Breast epithelium (tissue), 4 donors: Measurements from ENCODE around the gene GHRH. TPM values are rescaled to one million over a fixed set of nuclear protein-coding genes. Genes with fewer than 3 reads are reported as not detected.

Experiments used
- DNase-seq, 2 donors: peaks; one replicate each; pipeline ENCODE4 v3.0.0-alpha.2; 2019; ENCODE audit warnings: low spot score in 2 of 2
- H3K27ac ChIP-seq, 2 donors: fragments of 200-600 bp; sonication (generic) in 1 of 2; one replicate each; pipeline ENCODE4 v1.5.1; 2016 to 2019; ENCODE audit warnings: mild to moderate bottlenecking in 1 of 2
- H3K27me3 ChIP-seq, 2 donors: fragments of 200-600 bp; sonication (generic) in 1 of 2; one replicate each; pipeline versions ENCODE4 v1.5.1 to v1.6.0; 2017 to 2019; ENCODE audit warnings: control low read depth in 1 of 2, mild to moderate bottlenecking in 1 of 2
- H3K36me3 ChIP-seq: fragments of 200-600 bp; one replicate; pipeline ENCODE4 v1.5.1; 2019
- H3K4me1 ChIP-seq, 2 donors: fragments of 200-600 bp; sonication (generic); one replicate each; pipeline ENCODE4 v1.5.1; 2016 to 2019; ENCODE audit warnings: control low read depth in 1 of 2
- H3K4me3 ChIP-seq, 3 donors: fragments of 200-600 bp; sonication (generic); 1 replicate in 2 of 3; 2 replicates in 1 of 3; pipeline ENCODE4 v1.5.1; 2016 to 2019; ENCODE audit warnings: mild to moderate bottlenecking in 3 of 3, moderate library complexity in 2 of 3
- H3K9me3 ChIP-seq, 2 donors: fragments of 200-600 bp; sonication (generic) in 1 of 2; one replicate each; pipeline ENCODE4 v1.5.1; 2016 to 2019; ENCODE audit warnings: control low read depth in 1 of 2
- POLR2A ChIP-seq: fragments of 450-650 bp; IDR thresholded peaks from one replicate; pipeline ENCODE4 v1.6.1; 2016; ENCODE audit warnings: antibody characterized with exemption, mild to moderate bottlenecking, moderate library complexity
- POLR2AphosphoS5 ChIP-seq, 3 donors: sonication (generic); formaldehyde crosslinking; IDR thresholded peaks; one replicate each; pipeline ENCODE4 v1.6.1; 2017; ENCODE audit warnings: antibody characterized with exemption in 3 of 3
- intact Hi-C: fragments of 100-400 bp; cut with DNase I; formaldehyde crosslinking; loops from one replicate; pipeline ENCODE4 v1.15.1; 2023; ENCODE audit warnings: low total_unique reads
- total RNA-seq, 3 donors: library from RNA; depleted of rRNA; stranded (reverse); fragments of >200 nt; gene quantifications; one replicate each; pipeline ENCODE4 v1.1.0, GENCODE V29; 2016
- TF ChIP-seq, protein P1 (sequence below), 3 donors: fragments of 450-650 bp; IDR thresholded peaks; one replicate each; pipeline ENCODE4 v1.5.1; 2016 to 2017; ENCODE audit warnings: antibody characterized with exemption in 3 of 3, mild to moderate bottlenecking in 3 of 3, moderate library complexity in 3 of 3

The GHRH gene
- total RNA-seq, 3 donors from 2014 or later, result not detected

DNA sequence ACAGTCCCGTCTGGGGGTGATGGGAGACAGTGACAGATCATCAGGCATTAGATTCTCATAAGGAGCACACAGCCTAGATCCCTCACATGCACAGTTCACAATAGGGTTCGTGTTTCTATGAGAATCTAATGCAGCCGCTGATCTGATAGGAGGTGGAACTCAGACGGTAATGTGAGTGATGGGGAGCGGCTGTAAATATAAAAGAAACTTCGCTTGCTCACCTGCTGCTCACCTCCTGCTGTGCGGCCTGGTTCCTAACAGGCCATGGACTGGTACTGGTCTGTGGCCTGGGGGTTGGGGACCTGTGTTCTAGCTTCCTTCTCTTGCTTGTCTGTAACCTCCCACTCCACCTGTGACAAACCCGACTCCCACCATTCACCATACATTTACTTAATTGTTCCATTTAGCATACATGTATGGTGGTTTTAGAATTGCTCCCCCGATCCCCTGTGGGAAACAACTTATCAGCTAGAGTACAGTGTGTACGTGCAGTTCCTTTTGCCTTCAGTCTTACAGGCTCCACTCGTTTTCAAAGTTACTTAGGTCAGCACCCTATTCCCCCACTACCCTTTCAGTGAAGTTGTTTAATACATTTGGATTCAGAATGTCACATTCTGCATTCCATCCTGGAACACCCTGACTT is 31.8 kb upstream of the GHRH start:
- no peaks in the 10 kb centered on the region for H3K36me3 ChIP-seq
- DNase-seq, result no peak
- intact Hi-C loops, result loop anchor here (10.0 kb wide), 1 partner anchor 51 kb away; the partner anchor contains the start of gene SRC
- no peaks in the 10 kb centered on the region for H3K9me3 ChIP-seq
- no peak overlapping the region for H3K4me3 ChIP-seq
- peaks cover 0 to 26% of the 10 kb centered on the region in 2 donors for H3K4me1 ChIP-seq
- no peaks in the 10 kb centered on the region for H3K27me3 ChIP-seq
- TF ChIP-seq POLR2A, result no peak
- TF ChIP-seq POLR2AphosphoS5 (IDR thresholded peaks at IDR 0.05), result no peak
- TF ChIP-seq, protein P1, sequence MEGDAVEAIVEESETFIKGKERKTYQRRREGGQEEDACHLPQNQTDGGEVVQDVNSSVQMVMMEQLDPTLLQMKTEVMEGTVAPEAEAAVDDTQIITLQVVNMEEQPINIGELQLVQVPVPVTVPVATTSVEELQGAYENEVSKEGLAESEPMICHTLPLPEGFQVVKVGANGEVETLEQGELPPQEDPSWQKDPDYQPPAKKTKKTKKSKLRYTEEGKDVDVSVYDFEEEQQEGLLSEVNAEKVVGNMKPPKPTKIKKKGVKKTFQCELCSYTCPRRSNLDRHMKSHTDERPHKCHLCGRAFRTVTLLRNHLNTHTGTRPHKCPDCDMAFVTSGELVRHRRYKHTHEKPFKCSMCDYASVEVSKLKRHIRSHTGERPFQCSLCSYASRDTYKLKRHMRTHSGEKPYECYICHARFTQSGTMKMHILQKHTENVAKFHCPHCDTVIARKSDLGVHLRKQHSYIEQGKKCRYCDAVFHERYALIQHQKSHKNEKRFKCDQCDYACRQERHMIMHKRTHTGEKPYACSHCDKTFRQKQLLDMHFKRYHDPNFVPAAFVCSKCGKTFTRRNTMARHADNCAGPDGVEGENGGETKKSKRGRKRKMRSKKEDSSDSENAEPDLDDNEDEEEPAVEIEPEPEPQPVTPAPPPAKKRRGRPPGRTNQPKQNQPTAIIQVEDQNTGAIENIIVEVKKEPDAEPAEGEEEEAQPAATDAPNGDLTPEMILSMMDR (IDR thresholded peaks at IDR 0.05), result no peak
- H3K27ac ChIP-seq, result peak overlapping the region; percentile 22 to 81

DNA sequence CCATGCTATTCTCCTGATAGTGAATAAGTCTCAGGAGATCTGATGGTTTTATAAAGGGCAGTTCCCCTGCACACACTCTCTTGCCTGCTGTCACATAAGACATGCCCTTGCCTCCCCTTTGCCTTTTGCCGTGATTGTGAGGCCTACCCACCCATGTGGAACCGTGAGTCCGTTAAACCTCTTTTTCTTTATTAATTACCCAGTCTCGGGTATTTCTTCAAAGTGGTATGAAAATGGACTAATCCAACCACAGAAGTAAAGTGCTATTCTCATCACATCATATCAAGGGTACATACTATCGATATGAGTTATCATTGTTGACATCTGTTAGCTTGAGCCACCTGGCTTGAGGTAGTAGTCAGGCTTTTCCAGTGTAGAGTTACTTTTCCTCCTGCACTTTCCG is 30.1 kb upstream of the GHRH start:
- TF ChIP-seq, protein P1 (IDR thresholded peaks at IDR 0.05), result no peak
- TF ChIP-seq POLR2A (no peak), POLR2AphosphoS5 (IDR thresholded peaks at IDR 0.05) (no peak)
- Histone ChIP-seq H3K9me3 (no peaks in the 10 kb centered on the region), H3K4me3 (no peak overlapping the region), H3K27me3 (no peaks in the 10 kb centered on the region), H3K36me3 (no peaks in the 10 kb centered on the region), H3K27ac (no peak overlapping the region), H3K4me1 (peaks cover 0 to 19% of the 10 kb centered on the region in 2 donors)
- intact Hi-C loops, result loop anchor here (10.0 kb wide), 1 partner anchor 53 kb away; the partner anchor contains the start of gene SRC
- DNase-seq, result no peak

DNA sequence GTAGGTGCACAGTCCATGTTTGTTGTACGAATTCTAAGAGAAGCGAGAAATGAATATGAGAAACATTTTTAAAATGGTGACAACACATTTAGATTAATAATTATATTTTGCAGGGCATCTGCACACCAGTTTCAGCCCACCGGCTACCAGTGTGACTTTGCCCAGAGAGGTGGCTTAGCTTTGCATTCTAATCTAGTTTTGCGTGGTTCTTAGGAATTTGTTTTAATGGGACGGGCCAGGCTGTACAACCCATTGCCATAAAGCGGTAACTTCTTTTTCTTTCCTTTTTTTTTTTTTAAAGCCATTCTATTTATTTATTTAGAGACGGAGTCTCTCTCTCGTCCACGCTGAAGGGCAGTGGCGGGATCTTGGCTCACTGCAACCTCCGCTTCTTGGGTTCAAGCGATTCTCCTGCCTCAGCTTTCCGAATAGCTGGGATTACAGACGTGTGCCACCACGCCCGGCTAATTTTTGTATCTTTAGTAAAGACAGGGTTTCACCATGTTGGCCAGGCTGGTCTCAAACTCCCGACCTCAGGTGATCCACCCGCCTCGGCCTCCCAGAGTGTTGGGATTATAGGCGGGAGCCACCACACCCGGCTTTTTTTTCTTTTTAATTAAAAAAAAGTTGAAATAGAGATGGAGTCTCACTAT is 28.7 kb upstream of the GHRH start:
- intact Hi-C loops, result loop anchor here (10.0 kb wide), 1 partner anchor 55 kb away; the partner anchor contains the start of gene SRC
- TF ChIP-seq POLR2AphosphoS5 (IDR thresholded peaks at IDR 0.05) (no peak), POLR2A (no peak)
- TF ChIP-seq, protein P1 (IDR thresholded peaks at IDR 0.05), result no peak
- Histone ChIP-seq H3K27ac (peak overlapping the region; percentile 94 to 95), H3K27me3 (no peaks in the 10 kb centered on the region), H3K36me3 (no peaks in the 10 kb centered on the region), H3K9me3 (no peaks in the 10 kb centered on the region), H3K4me1 (peaks cover 0 to 12% of the 10 kb centered on the region in 2 donors), H3K4me3 (peak overlapping the region; percentile 90 to 94 (median 90))
- no peak for DNase-seq

GRCh38 chr20:37288091-37288490 is 26.5 kb upstream of the GHRH start:
- no peaks in the 10 kb centered on the region for H3K9me3 ChIP-seq
- no peaks in the 10 kb centered on the region for H3K36me3 ChIP-seq
- H3K27me3 ChIP-seq, result no peaks in the 10 kb centered on the region
- TF ChIP-seq POLR2A, result no peak
- peak in 1 of 3 donors; percentile 66 for TF ChIP-seq POLR2AphosphoS5 (IDR thresholded peaks at IDR 0.05)
- peak overlapping the region; percentile 53 to 95 for H3K27ac ChIP-seq
- H3K4me3 ChIP-seq, result no peak overlapping the region
- peak in 1 of 2 donors; percentile 93 for DNase-seq
- intact Hi-C loops, result no loop called here
- peaks cover 0 to 9% of the 10 kb centered on the region in 2 donors for H3K4me1 ChIP-seq

DNA sequence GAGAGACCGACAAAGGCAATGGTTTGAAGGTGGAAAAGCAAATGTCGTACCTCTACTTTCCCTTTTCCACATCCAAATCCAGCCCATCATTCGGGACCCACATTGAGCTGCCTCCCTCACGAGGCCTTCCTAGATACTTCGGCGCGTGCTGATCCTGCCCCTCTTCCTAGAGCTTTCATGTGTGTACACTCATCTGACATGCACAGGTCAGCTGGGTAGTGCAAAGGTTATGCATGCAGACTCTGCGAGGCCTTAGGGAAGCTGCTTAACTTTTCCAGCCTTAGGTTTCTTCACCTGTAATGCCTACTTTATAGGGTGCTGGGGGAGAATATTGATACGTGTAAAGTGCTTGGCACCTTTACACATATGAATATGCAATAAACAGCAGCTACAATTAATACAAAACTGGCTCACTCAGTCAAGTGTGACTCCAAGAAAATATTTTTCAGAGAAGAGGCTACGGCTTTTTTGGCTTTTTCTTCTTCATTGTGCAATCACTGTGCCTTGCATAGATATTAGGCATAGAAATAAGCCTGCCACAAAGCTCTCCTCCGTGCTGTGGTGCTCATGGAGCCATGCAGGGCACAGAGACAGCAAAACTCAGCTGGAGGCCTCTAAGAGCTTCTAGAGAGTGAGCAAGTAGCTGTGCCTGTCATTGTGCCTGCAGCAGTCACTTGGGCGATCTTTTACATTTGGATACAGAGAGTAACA is 24.2 kb upstream of the GHRH start:
- intact Hi-C loops, result no loop called here
- Histone ChIP-seq H3K4me3 (no peak overlapping the region), H3K9me3 (no peaks in the 10 kb centered on the region), H3K36me3 (no peaks in the 10 kb centered on the region), H3K27ac (no peak overlapping the region), H3K27me3 (no peaks in the 10 kb centered on the region), H3K4me1 (peaks cover 0 to 9% of the 10 kb centered on the region in 2 donors)
- TF ChIP-seq, protein P1 (IDR thresholded peaks at IDR 0.05), result no peak
- TF ChIP-seq POLR2A (no peak), POLR2AphosphoS5 (IDR thresholded peaks at IDR 0.05) (no peak)
- DNase-seq, result no peak
